Tracheal epithelial cell (primary cell): ENCODE results near the gene CRYBA2. TPM values are rescaled to one million over a fixed set of nuclear protein-coding genes. Genes with fewer than 3 reads are reported as not detected.

Source experiments
- total RNA-seq: library from RNA; depleted of rRNA; stranded (reverse); fragments of >200 nt; gene quantifications from 2 replicates; pipeline ENCODE4 v1.2.1, GENCODE V29; 2014

The CRYBA2 gene, protein sequence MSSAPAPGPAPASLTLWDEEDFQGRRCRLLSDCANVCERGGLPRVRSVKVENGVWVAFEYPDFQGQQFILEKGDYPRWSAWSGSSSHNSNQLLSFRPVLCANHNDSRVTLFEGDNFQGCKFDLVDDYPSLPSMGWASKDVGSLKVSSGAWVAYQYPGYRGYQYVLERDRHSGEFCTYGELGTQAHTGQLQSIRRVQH
- not detected in 2 replicates for total RNA-seq

DNA sequence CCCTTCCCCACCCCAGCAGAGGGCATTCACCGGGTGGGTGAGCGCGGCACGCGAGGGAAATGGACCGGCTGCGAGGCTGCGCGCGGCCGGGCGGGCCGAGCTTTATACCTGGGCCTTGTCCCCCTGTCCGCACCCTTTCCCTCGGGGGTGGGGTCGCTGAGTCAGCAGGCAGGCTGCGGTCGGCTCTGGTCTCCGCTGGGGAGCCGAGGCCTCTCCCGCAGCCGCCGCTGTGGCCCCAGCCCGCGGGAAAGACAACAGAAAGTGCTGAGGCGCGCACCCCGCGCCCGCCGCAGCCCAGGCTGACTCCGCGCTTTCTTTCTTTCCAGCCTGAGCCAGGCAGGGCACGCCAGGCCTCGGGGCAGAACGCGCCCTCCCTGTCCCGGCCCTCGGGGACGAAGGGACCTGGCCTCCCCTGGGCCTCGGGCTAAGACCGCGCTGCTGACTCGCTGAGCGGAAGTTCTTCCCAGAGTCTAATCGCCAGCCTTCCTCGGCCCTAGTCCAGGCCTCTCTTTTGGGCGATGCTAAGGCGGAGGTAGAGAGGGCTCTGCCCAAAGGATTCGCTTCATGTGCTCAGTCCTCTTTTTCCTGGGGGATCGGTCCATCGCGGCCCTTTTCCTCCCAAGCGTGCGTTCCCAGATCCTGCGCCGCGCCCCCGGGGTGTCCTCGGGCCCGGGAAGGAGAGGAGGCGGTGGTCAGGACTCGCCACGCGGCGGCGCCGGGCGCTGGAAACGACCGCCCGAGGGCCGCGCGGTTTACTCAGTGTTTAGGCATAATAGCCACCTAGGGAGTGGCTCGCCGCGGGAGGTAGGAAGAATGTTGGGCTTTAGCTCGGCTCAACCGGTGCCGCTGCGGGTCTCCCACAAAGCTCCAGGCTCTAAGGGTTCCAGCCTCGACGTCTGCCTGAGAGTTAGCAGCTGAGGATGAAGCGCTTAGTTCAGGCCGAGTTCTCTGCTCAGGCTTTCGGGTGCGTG, at the start of gene CRYBA2:
Gene CRYBA2, minus strand, starts transcription at position 78 of the 971 bp plus-strand sequence. CDS start 246 bp downstream, outside the sequence.

DNA sequence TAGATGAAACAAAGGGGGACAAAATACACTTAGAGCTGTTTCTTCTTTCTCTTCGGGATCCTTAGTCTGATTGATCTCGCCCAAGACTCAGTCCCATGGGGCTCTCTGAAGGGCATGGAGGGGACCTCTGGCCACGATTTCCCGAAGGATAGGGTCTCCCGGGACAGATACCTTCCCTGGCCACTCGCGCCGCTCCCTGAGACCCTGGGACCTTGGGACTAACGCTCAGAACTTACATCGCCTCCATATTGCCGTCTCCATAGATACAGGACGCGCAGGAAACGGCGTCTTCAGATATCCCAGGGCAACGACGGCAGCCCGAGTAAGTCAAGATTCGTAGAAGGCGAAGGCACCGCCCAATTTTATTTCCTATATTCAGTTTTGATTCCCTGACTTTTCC, 48.0 kb upstream of the CRYBA2 start, which contains the start of gene CFAP65:
Gene CFAP65, minus strand, starts transcription at position 265 of the 400 bp plus-strand sequence. CDS start 2,468 bp downstream, outside the sequence.

DNA sequence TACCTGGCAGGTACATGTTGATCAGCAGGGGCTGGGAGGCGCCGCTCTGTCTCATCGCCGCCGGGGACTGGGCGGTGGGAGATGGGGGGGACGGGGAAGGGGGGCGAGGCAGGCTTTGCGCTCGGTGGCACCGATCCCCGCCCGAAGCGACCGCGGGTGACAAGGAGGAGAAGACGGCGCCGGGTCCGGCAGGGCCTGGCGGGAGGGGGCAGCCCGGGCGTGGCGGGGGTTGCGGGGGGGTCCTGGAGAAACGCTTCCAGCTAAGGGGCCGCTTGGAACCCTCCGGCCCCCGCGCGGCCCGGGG, 8.2 kb downstream of the CRYBA2 start, which contains the start of gene FEV:
Gene FEV, minus strand, starts transcription at position 164 of the 304 bp plus-strand sequence. Its CDS starts 109 bp downstream, at position 55.

DNA sequence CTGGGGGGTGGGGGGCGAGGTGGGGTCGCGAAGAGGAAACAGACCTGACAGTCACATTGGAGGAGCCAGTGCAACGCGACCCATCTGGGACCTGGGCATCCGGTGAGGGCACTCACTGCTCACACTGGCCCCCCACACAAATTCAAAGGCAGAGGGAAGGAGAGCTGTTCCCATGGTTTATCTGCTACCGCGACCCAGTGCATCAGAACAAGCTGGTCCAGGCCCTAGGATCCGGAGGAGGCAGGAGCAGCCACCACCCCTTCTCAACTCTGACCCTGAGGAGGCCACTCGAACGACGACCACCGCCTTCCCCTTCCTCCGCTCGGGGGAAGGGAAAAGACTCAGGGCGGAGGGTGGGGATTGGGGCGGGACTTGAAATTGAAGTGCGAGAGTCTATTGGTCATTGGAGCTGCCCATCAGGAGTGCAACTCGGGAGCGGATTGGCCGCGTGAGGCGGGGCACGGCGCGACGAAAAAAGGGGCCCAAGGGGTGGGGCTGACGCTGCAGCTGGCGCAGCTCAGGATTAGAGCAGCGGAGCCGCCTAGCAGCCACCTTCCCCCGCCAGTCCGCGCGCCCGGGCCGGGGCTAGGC, 34.0 kb downstream of the CRYBA2 start, which contains the start of gene CDK5R2:
Gene CDK5R2, plus strand, starts transcription at position 526 of the 591 bp plus-strand sequence. CDS start 155 bp downstream, outside the sequence.

Other genes starting within 250 kb of the CRYBA2 start
- 1.3 and 3.9 TPM in 2 replicates for gene CYP27A1, start 211.3 kb downstream of the CRYBA2 start, total RNA-seq
- not detected in 2 replicates for gene PRKAG3, start 161.6 kb downstream of the CRYBA2 start, total RNA-seq
- gene WNT6, start 133.6 kb downstream of the CRYBA2 start, total RNA-seq, result under 0.01 TPM in 2 replicates
- gene WNT10A, start 112.6 kb downstream of the CRYBA2 start, total RNA-seq, result 7.7 and 9.8 TPM in 2 replicates
- not detected in 2 replicates for gene CDK5R2, start 33.8 kb downstream of the CRYBA2 start, total RNA-seq
- gene FEV, start 8.2 kb downstream of the CRYBA2 start, total RNA-seq, result not detected in 2 replicates
- gene CFAP65, start 48.1 kb upstream of the CRYBA2 start, total RNA-seq, result under 0.01 TPM in 1 of 2 replicates, not detected in the other
- not detected in 2 replicates for gene IHH, start 67.5 kb upstream of the CRYBA2 start, total RNA-seq
- 15.2 and 20.9 TPM in 2 replicates for gene NHEJ1, start 167.4 kb upstream of the CRYBA2 start, total RNA-seq
- gene SLC23A3, start 176.6 kb upstream of the CRYBA2 start, total RNA-seq, result 0.43 and 0.48 TPM in 2 replicates
- gene CNPPD1, start 183.5 kb upstream of the CRYBA2 start, total RNA-seq, result 30.1 and 30.9 TPM in 2 replicates
- 56.9 and 72.7 TPM in 2 replicates for gene RETREG2, start 184.9 kb upstream of the CRYBA2 start, total RNA-seq
- gene ZFAND2B, start 213.4 kb upstream of the CRYBA2 start, total RNA-seq, result 32.8 and 40.1 TPM in 2 replicates
- gene ABCB6, start 225.5 kb upstream of the CRYBA2 start, total RNA-seq, result 38.8 and 55.2 TPM in 2 replicates
- 20.9 and 34.0 TPM in 2 replicates for gene ATG9A, start 236.2 kb upstream of the CRYBA2 start, total RNA-seq
- gene ANKZF1, start 236.4 kb upstream of the CRYBA2 start, total RNA-seq, result 55.6 and 68.7 TPM in 2 replicates